Measurements from ENCODE around the gene SLC30A7. TPM values are rescaled to one million over a fixed set of nuclear protein-coding genes. Genes with fewer than 3 reads are reported as not detected.

The SLC30A7 gene
- total RNA-seq, 2 experiments from 2014 or later: 32.6 to 34.6 TPM

DNA sequence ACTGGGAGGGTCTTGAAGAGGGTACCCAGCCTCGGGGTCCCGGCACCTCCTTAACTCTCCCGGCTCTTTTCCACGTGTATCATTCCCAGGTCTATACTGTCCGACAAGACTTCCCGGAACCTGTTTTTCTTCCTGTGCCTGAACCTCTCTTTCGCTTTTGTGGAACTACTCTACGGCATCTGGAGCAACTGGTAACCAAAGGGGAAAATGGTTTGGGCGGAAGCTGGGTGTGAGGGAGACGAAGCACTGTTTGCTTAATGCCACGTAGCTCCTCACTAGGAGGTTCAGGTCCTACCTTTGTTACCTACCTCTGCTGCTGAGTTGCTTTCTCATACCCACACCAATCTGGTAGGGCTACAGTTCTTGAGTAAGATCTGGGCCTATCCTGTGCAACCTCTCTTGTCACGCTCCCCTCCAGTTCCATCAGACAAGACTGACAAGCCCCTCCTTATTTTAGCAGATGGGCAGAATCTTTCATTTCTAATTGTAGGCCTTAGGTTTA lies 642 bp downstream of the SLC30A7 start:
- Mint-ChIP-seq H3K4me3 (peak overlapping the region; percentile 100), H3K9me3 (no peaks in the 10 kb centered on the region), H3K27ac (peak overlapping the region; percentile 99), H3K27me3 (no peaks in the 10 kb centered on the region), H3K36me3 (peaks cover 18% of the 10 kb centered on the region), H3K4me1 (peaks cover 34% of the 10 kb centered on the region)
- ATAC-seq (ENCODE audit: low read depth): peak; percentile 72
- POLR2A ChIA-PET: interaction anchor here (0.7 to 2.1 kb wide), 8 partner anchors 10 to 927 kb away, joined by 3 to 7 read pairs (median 4); partner anchors contain the start of genes RTCA and SLC35A3
- peak; percentile 47 for DNase-seq

DNA sequence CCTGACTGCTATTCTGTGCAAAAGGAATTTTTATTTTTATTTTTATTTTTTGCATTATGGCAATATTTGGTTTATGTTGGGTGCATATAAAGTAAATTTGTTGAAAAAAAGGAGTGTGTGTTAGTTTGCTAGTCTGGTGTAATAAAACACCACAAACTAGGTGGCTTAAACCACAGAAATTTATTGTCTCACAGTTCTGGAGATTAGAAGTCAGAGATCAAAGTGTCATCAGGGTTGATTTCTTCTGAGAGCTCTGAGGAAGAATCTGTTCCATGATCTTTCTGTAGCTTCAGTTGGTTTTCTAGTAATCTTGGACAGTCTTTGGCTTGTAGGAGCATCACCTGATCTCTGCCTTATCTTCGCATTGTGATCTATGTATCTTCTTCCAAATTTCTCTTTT lies 6.5 kb downstream of the SLC30A7 start:
- DNase-seq: no peak
- peaks cover 28% of the 10 kb centered on the region for H3K4me1 Mint-ChIP-seq
- H3K27ac Mint-ChIP-seq: no peak overlapping the region
- ATAC-seq (ENCODE audit: low read depth): no peak
- H3K36me3 Mint-ChIP-seq: peaks cover 48% of the 10 kb centered on the region
- peaks cover 2% of the 10 kb centered on the region for H3K9me3 Mint-ChIP-seq
- POLR2A ChIA-PET: no interaction called here
- H3K27me3 Mint-ChIP-seq: no peaks in the 10 kb centered on the region
- H3K4me3 Mint-ChIP-seq: no peak overlapping the region

DNA sequence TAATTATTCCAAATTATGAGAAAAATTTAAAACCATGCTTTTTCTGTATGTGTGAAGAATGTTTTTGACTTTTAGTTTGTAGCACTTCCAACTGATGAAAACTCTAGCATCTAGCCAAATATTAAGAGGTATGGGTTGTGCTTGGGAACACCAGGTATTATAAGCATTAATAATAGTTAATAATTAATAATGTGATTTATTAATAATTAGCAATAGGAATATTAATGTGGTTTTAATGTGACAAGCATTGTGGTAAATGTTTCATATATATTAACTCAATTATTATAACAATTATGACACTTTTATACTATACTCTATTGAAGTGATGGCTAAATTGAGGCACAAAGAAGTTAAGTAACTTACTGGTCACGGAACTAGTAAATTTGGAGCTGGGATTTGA lies 7.9 kb downstream of the SLC30A7 start:
- POLR2A ChIA-PET: no interaction called here
- no peak for DNase-seq
- Mint-ChIP-seq H3K9me3 (peaks cover 2% of the 10 kb centered on the region), H3K4me3 (no peak overlapping the region), H3K36me3 (peaks cover 51% of the 10 kb centered on the region), H3K27ac (no peak overlapping the region), H3K27me3 (no peaks in the 10 kb centered on the region), H3K4me1 (peaks cover 22% of the 10 kb centered on the region)
- no peak for ATAC-seq (ENCODE audit: low read depth)

DNA sequence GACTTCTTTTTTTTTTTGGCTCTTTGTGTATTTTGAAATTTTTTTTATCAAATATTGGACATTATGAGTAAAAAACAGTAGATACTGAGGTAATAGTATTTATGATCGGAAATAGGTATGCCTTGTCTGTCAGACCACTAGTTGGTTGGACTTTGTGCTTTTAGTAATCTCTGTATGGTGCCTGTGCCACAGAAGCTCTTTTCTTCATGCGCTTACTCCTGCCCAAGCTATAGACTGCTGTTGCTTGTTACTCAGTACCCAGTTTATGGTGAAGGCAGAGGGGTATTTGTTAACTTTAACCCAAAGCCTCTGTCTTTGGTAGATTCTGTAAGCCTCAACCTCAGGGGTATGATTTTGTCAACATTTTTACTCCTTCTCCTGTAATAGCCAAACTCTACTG lies 8.6 kb downstream of the SLC30A7 start:
- Mint-ChIP-seq H3K4me1 (peaks cover 20% of the 10 kb centered on the region), H3K4me3 (no peak overlapping the region), H3K36me3 (peaks cover 48% of the 10 kb centered on the region), H3K27me3 (no peaks in the 10 kb centered on the region), H3K9me3 (peaks cover 2% of the 10 kb centered on the region), H3K27ac (no peak overlapping the region)
- no peak for ATAC-seq (ENCODE audit: low read depth)
- POLR2A ChIA-PET: no interaction called here
- no peak for DNase-seq

DNA sequence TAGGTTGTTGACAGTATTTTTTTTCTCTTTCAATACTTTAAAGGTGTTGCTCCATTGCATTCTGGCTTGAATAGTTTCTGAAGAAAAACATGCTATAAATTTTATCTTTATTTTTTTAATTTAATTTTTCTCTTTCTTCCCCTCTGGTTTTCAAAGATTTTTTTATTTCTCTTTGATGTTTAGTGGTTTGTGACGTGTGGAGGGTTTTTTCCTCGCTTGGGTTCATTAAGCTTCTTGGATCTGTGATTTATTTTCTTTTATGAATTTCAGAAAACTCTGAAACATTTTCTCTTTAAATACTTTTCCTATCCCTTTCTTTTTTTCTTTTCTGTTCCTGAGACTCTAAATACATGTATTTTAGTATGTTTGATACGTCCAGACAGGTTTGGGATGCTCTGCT lies 9.3 kb downstream of the SLC30A7 start:
- peaks cover 44% of the 10 kb centered on the region for H3K36me3 Mint-ChIP-seq
- ATAC-seq (ENCODE audit: low read depth): no peak
- no peak overlapping the region for H3K27ac Mint-ChIP-seq
- POLR2A ChIA-PET: interaction anchor here (1.8 kb wide), 1 partner anchor 9 kb away, joined by 6 read pairs; the partner anchor contains the start of gene SLC30A7
- no peak overlapping the region for H3K4me3 Mint-ChIP-seq
- DNase-seq: no peak
- H3K27me3 Mint-ChIP-seq: no peaks in the 10 kb centered on the region
- peaks cover 2% of the 10 kb centered on the region for H3K9me3 Mint-ChIP-seq
- H3K4me1 Mint-ChIP-seq: peaks cover 17% of the 10 kb centered on the region

DNA sequence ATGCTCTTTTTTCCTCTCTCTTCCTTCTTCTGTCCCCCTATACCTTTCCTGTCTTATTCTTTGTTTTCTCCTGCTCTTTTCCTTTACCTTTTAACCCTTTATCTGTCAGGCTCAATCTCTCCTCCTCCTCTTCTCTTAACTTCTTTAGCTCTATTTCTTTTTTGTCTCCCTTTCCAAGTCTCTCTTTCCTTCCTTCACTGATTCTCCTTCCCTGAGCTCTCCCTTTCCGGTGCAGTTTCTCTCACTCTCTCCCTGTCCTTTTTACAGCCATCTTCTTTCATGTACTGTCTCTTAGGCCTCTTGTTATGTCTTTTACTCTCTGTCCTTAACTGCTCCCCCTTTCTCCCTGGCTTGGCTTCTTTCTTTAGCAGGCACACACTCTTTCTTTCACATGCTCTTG lies 12.0 kb downstream of the SLC30A7 start:
- Mint-ChIP-seq H3K27ac (no peak overlapping the region), H3K27me3 (no peaks in the 10 kb centered on the region), H3K4me1 (peaks cover 9% of the 10 kb centered on the region), H3K4me3 (no peak overlapping the region), H3K36me3 (peaks cover 54% of the 10 kb centered on the region), H3K9me3 (peaks cover 2% of the 10 kb centered on the region)
- DNase-seq (no peak), ATAC-seq (ENCODE audit: low read depth) (no peak)
- POLR2A ChIA-PET: interaction anchor here (0.8 kb wide), 2 partner anchors 10 to 18 kb away, joined by 3 read pairs; no protein-coding TSS in a partner anchor

DNA sequence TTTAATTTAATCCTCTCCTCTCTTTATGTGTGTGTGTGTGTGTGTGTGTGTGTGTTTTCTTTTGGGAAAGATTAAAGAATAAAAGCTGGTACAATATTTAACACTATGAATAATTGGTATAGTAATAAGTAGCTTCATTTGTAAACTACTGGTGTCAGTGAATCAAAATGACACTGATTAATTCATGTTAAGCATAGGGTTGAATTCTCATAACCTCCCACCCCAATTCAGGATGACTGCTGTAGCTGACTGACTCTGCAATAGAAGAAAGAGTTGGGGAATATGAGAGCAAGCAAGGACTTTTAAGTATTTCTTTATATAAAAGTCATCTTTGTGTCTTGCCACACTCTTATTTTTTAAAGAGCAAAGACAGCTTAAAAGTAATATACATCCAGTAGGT lies 13.1 kb downstream of the SLC30A7 start:
- ATAC-seq (ENCODE audit: low read depth): no peak
- H3K27me3 Mint-ChIP-seq: no peaks in the 10 kb centered on the region
- peaks cover 9% of the 10 kb centered on the region for H3K4me1 Mint-ChIP-seq
- H3K27ac Mint-ChIP-seq: no peak overlapping the region
- POLR2A ChIA-PET: interaction anchor here (1.5 kb wide), 1 partner anchor 13 kb away, joined by 4 read pairs; the partner anchor contains the start of gene SLC30A7
- DNase-seq: no peak
- peaks cover 61% of the 10 kb centered on the region for H3K36me3 Mint-ChIP-seq
- H3K9me3 Mint-ChIP-seq: peaks cover 2% of the 10 kb centered on the region
- H3K4me3 Mint-ChIP-seq: no peak overlapping the region

DNA sequence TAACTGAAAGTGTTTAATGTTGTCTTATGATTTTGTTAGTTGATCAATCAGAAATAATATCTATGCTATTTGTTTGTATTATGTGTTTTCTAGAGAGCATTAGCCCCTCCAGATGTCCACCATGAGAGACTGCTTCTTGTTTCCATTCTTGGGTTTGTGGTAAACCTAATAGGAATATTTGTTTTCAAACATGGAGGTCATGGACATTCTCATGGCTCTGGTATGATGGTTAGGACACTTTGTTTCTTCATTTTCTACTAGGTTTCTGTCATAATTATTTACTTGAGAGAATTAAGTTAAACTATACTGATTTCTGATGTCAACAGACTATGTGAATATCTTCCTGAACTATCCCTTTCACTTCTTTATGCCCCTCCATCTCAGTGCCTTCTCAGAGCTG lies 16.1 kb downstream of the SLC30A7 start:
- ATAC-seq (ENCODE audit: low read depth): no peak
- H3K4me3 Mint-ChIP-seq: no peak overlapping the region
- H3K9me3 Mint-ChIP-seq: no peaks in the 10 kb centered on the region
- peaks cover 52% of the 10 kb centered on the region for H3K36me3 Mint-ChIP-seq
- H3K27ac Mint-ChIP-seq: no peak overlapping the region
- peaks cover 3% of the 10 kb centered on the region for H3K4me1 Mint-ChIP-seq
- DNase-seq: no peak
- no peaks in the 10 kb centered on the region for H3K27me3 Mint-ChIP-seq
- POLR2A ChIA-PET: no interaction called here

DNA sequence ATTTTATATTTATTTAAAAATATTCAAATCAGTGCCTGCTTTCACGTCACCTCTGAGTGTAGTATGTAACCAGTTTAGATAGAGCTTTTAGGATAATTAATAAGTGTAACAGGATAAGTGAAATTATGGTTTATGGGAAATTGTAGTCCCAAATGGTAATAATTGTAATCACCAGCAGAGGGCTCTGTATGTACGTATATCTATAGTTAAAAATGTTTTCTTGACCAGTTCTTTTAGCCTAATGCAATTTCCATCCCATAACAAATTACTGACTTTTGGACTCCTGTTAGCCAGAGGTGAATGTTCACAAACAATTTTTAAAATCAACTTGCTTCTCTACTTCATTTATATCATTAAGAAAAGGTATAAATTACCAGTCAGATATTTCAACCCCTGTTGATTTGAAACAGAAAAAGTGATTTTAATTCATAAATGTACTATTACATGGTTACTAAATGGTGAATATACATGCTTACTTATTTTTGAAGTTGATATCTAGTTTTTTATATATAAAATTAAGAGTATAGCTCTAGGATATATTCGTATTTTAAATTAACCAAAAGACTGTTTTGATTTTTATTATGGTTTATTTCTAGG lies 25.3 kb downstream of the SLC30A7 start:
- H3K9me3 Mint-ChIP-seq: peaks cover under 1% of the 10 kb centered on the region
- no peak for DNase-seq
- H3K36me3 Mint-ChIP-seq: peaks cover 32% of the 10 kb centered on the region
- ATAC-seq (ENCODE audit: low read depth): no peak
- no peak overlapping the region for H3K27ac Mint-ChIP-seq
- POLR2A ChIA-PET: interaction anchor here (0.5 to 1.0 kb wide), 2 partner anchors 331 to 372 kb away, joined by 3 read pairs; no protein-coding TSS in a partner anchor
- H3K27me3 Mint-ChIP-seq: no peaks in the 10 kb centered on the region
- H3K4me3 Mint-ChIP-seq: no peak overlapping the region
- H3K4me1 Mint-ChIP-seq: peaks cover 24% of the 10 kb centered on the region

DNA sequence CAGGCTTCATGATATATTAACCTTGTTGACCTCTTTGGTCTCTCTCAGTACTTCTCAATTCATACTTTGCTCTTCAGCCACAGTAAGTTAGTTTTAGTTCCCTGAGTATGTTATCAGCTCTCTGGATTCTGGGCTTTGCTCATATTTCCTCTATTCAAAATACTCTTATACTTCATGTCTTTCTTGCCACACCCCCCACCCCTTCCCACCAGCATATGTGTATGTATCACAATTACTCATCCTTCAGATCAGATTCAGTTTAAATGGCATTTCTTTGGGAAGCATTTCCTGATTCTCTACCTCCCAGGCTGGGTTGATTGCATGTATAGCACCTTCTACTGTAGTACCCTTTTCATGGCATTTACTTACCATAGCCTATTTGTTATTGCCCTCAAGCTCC lies 28.3 kb downstream of the SLC30A7 start:
- H3K4me1 Mint-ChIP-seq: peaks cover 29% of the 10 kb centered on the region
- H3K4me3 Mint-ChIP-seq: no peak overlapping the region
- H3K27ac Mint-ChIP-seq: peak overlapping the region; percentile 32
- H3K27me3 Mint-ChIP-seq: no peaks in the 10 kb centered on the region
- POLR2A ChIA-PET: interaction anchor here (0.9 kb wide), 1 partner anchor 316 kb away, joined by 3 read pairs; no protein-coding TSS in a partner anchor
- DNase-seq (no peak), ATAC-seq (ENCODE audit: low read depth) (no peak)
- peaks cover 1% of the 10 kb centered on the region for H3K9me3 Mint-ChIP-seq
- H3K36me3 Mint-ChIP-seq: peaks cover 25% of the 10 kb centered on the region

DNA sequence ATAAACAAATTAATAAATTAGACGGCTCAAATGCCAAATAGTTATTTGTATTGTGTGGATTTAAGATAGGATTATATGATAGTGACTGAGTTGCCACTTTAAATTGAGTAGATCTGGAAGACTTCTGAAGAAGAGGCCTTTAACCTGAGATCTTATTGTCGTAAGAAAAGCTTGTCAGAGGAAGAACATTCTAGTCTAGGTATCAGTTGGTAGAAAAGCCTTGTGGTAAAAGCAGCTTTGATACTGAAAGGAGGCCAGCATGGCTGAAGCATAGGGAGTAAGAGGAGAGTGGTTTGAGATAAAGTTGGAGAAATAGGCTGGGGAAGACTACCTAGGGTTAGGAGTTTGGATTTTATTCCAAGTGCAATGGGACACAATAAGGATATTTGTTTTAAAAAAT lies 29.1 kb downstream of the SLC30A7 start:
- Mint-ChIP-seq H3K9me3 (peaks cover 1% of the 10 kb centered on the region), H3K4me3 (no peak overlapping the region), H3K27me3 (no peaks in the 10 kb centered on the region), H3K4me1 (peaks cover 34% of the 10 kb centered on the region), H3K27ac (peak overlapping the region; percentile 14), H3K36me3 (peaks cover 25% of the 10 kb centered on the region)
- DNase-seq (no peak), ATAC-seq (ENCODE audit: low read depth) (no peak)
- POLR2A ChIA-PET: no interaction called here

DNA sequence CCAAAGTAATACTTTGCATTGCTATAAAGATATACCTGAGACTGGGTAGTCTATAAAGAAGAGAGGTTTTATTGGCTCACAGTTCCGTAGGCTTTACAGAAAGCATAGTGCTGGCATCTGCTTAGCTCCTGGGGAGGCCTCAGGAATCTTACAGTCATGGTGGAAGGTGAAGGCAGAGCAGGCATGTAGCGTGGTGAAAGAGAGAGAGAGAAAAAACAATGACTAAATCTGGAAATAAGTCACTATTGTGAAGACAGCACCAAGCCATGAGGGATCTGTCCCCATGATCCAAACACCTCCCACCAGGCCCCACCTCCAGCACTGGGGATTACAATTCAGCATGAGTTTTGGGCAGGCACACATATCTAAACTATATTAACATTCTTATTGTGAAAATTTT lies 30.4 kb downstream of the SLC30A7 start:
- Mint-ChIP-seq H3K36me3 (peaks cover 31% of the 10 kb centered on the region), H3K9me3 (peaks cover 1% of the 10 kb centered on the region), H3K27me3 (no peaks in the 10 kb centered on the region), H3K27ac (peak overlapping the region; percentile 54), H3K4me3 (peak overlapping the region; percentile 28), H3K4me1 (peaks cover 38% of the 10 kb centered on the region)
- DNase-seq (no peak), ATAC-seq (ENCODE audit: low read depth) (no peak)
- POLR2A ChIA-PET: interaction anchor here (0.6 kb wide), 2 partner anchors 18 to 208 kb away, joined by 3 read pairs; no protein-coding TSS in a partner anchor

DNA sequence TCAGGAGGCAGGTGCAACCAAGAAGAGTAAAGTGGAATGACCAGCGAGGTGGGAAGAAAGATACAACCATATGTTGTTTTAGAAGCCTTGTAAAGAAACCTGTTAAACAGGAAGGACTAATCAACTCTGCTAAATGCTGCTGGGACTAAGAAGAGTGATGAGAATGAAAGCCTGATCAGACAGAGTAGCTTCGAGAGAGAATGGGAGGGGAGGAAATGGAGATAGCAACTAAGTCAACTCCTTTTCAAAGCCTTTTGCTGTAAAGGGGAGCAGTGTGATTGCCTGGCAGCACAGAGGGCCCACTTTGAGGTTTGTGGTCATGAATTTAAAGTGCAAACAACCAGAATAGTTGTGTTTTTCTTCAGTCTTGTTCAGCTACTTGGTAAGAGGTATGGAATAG lies 31.4 kb downstream of the SLC30A7 start:
- ATAC-seq (ENCODE audit: low read depth): peak; percentile 93
- H3K9me3 Mint-ChIP-seq: peaks cover 1% of the 10 kb centered on the region
- no peaks in the 10 kb centered on the region for H3K27me3 Mint-ChIP-seq
- peaks cover 36% of the 10 kb centered on the region for H3K4me1 Mint-ChIP-seq
- peaks cover 36% of the 10 kb centered on the region for H3K36me3 Mint-ChIP-seq
- POLR2A ChIA-PET: interaction anchor here (0.7 to 2.0 kb wide), 7 partner anchors 22 to 361 kb away, joined by 3 to 8 read pairs (median 3); partner anchors contain the start of gene S1PR1
- H3K4me3 Mint-ChIP-seq: no peak overlapping the region
- no peak overlapping the region for H3K27ac Mint-ChIP-seq
- no peak for DNase-seq

DNA sequence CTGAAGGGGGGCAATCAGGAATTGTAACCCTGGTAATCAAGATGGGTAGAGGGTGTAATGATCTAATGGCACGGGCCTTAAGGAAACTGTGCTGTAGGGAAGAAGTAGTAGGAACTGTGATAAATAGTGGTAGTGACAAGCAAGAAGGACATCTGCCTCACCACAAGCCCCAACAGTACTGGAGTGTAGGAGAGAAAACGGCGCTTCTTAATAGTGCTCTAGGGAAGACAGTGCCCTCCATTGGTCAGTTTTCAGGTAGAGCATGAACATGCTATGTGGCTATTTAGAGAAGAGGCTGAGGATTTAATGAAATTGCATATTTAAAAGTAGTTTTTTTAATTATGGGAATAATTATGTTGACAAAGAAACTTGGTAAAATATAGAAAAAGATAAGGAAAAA lies 32.2 kb downstream of the SLC30A7 start:
- POLR2A ChIA-PET: interaction anchor here (1.0 to 2.0 kb wide), 4 partner anchors 21 to 308 kb away, joined by 3 to 8 read pairs (median 6); no protein-coding TSS in a partner anchor
- H3K36me3 Mint-ChIP-seq: peaks cover 40% of the 10 kb centered on the region
- DNase-seq (no peak), ATAC-seq (ENCODE audit: low read depth) (peak; percentile 12)
- no peak overlapping the region for H3K27ac Mint-ChIP-seq
- no peaks in the 10 kb centered on the region for H3K27me3 Mint-ChIP-seq
- H3K4me1 Mint-ChIP-seq: peaks cover 36% of the 10 kb centered on the region
- H3K4me3 Mint-ChIP-seq: no peak overlapping the region
- H3K9me3 Mint-ChIP-seq: peaks cover 1% of the 10 kb centered on the region
